Measurements from ENCODE around the gene MAP2K7. TPM values are rescaled to one million over a fixed set of nuclear protein-coding genes. Genes with fewer than 3 reads are reported as not detected.

MAP2K7 gene
- total RNA-seq, 1 experiment from 2014 or later: 46.1 TPM

- POLR2A ChIA-PET (ENCODE audit: low non-redundant PET): no interaction called here
- peak within 1 kb of the TSS; percentile 71 for H3K4me3 ChIP-seq (ENCODE audit: low read depth, low read length, poor library complexity, severe bottlenecking)
- BruUV-seq (replicated peaks): no TSS peak
- H3K4me1 ChIP-seq (ENCODE audit: insufficient read depth, low read length, poor library complexity, severe bottlenecking): peaks cover 33% of the 10 kb centered on the region
- DNase-seq (ENCODE audit: low spot score): peak; percentile 58
- CTCF ChIA-PET: no interaction called here
- H3K27ac ChIP-seq (ENCODE audit: low read depth, low read length, poor library complexity, severe bottlenecking): no peak within 1 kb of the TSS
- H3K36me3 ChIP-seq (ENCODE audit: insufficient read depth, low read length, poor library complexity, severe bottlenecking): no peaks in the 10 kb centered on the region
- H3K9me3 ChIP-seq (ENCODE audit: low read depth, low read length, poor library complexity, severe bottlenecking): no peaks in the 10 kb centered on the region
- TF ChIP-seq CTCF (conservative IDR thresholded peaks at IDR 0.05; ENCODE audit: low read depth, low read length): no peak
- intact Hi-C loops (cut with micrococcal nuclease; ENCODE audit: unreplicated experiment): loop anchor here (5.0 kb wide), 1 partner anchor 48 kb away; the partner anchor contains the start of gene SNAPC2
- H3K27me3 ChIP-seq (replicated peaks; ENCODE audit: insufficient read depth, low read depth, low read length, poor library complexity): no peaks in the 10 kb centered on the region
Observed at GRCh38 chr19:7874076-7874896, 29.4 kb upstream of the MAP2K7 start, which contains the start of gene PRR36. Gene PRR36, minus strand, starts transcription at chr19:7874390. Its CDS starts 701 bp downstream, at chr19:7873689.

GRCh38 chr19:7874897-7875273, 28.8 kb upstream of the MAP2K7 start:
- ChIA-PET POLR2A (ENCODE audit: low non-redundant PET) (no interaction called here), CTCF (no interaction called here)
- H3K9me3 ChIP-seq (ENCODE audit: low read depth, low read length, poor library complexity, severe bottlenecking): no peaks in the 10 kb centered on the region
- intact Hi-C loops (cut with micrococcal nuclease; ENCODE audit: unreplicated experiment): loop anchor here (5.0 kb wide), 1 partner anchor 47 kb away; the partner anchor contains the start of gene SNAPC2
- TF ChIP-seq EZH2 (IDR thresholded peaks at IDR 0.05; ENCODE audit: borderline replicate concordance, low read depth, low read length, poor library complexity, severe bottlenecking): no peak
- no peak for TF ChIP-seq CTCF (conservative IDR thresholded peaks at IDR 0.05; ENCODE audit: low read depth, low read length)
- H3K27me3 ChIP-seq (replicated peaks; ENCODE audit: insufficient read depth, low read depth, low read length, poor library complexity): no peaks in the 10 kb centered on the region
- no peaks in the 10 kb centered on the region for H3K36me3 ChIP-seq (ENCODE audit: insufficient read depth, low read length, poor library complexity, severe bottlenecking)
- peaks cover 29% of the 10 kb centered on the region for H3K4me1 ChIP-seq (ENCODE audit: insufficient read depth, low read length, poor library complexity, severe bottlenecking)
- no peak overlapping the region for H3K27ac ChIP-seq (ENCODE audit: low read depth, low read length, poor library complexity, severe bottlenecking)
- DNase-seq (ENCODE audit: low spot score): no peak
- peak overlapping the region; percentile 71 for H3K4me3 ChIP-seq (ENCODE audit: low read depth, low read length, poor library complexity, severe bottlenecking)
- BruUV-seq (replicated peaks): no TSS peak

GRCh38 chr19:7877249-7877836, 26.3 kb upstream of the MAP2K7 start:
- H3K9me3 ChIP-seq (ENCODE audit: low read depth, low read length, poor library complexity, severe bottlenecking): no peaks in the 10 kb centered on the region
- CTCF ChIA-PET: no interaction called here
- BruUV-seq (replicated peaks): no TSS peak
- no peak overlapping the region for H3K4me3 ChIP-seq (ENCODE audit: low read depth, low read length, poor library complexity, severe bottlenecking)
- H3K27ac ChIP-seq (ENCODE audit: low read depth, low read length, poor library complexity, severe bottlenecking): no peak overlapping the region
- DNase-seq (ENCODE audit: low spot score): no peak
- POLR2A ChIA-PET (ENCODE audit: low non-redundant PET): no interaction called here
- TF ChIP-seq EZH2 (IDR thresholded peaks at IDR 0.05; ENCODE audit: borderline replicate concordance, low read depth, low read length, poor library complexity, severe bottlenecking) (no peak), CTCF (conservative IDR thresholded peaks at IDR 0.05; ENCODE audit: low read depth, low read length) (no peak)
- peaks cover 14% of the 10 kb centered on the region for H3K4me1 ChIP-seq (ENCODE audit: insufficient read depth, low read length, poor library complexity, severe bottlenecking)
- intact Hi-C loops (cut with micrococcal nuclease; ENCODE audit: unreplicated experiment): no loop called here
- H3K27me3 ChIP-seq (replicated peaks; ENCODE audit: insufficient read depth, low read depth, low read length, poor library complexity): no peaks in the 10 kb centered on the region
- H3K36me3 ChIP-seq (ENCODE audit: insufficient read depth, low read length, poor library complexity, severe bottlenecking): no peaks in the 10 kb centered on the region
